Right kidney (tissue), 1 donor: Measurements from ENCODE around the gene EPHA4.
A peak's percentile ranks its signal among the peaks of the same experiment; 100 is the strongest.

Experiments
- DNase-seq: peaks from one replicate; pipeline ENCODE4 v3.0.0-alpha.2; 2016

EPHA4 gene

DNA sequence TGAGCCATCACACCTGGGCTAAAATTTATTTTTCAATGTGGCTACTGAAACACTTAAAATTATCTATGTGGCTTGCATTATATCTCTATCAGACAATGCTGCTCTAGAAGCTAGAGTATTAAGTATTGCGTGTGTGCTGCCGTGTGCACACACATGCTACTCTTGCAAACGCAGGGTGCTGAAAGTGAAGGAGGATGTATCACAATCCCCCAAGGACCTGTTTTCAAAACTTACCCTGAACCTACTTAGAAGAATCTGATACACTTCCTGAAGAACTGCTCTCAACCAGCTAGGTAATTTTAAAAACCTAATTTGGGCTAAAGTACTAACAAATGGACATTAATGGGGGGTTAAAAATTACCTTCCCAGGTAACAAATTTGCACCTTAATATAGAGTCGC, 66.5 kb downstream of the EPHA4 start:
- DNase-seq: no peak

DNA sequence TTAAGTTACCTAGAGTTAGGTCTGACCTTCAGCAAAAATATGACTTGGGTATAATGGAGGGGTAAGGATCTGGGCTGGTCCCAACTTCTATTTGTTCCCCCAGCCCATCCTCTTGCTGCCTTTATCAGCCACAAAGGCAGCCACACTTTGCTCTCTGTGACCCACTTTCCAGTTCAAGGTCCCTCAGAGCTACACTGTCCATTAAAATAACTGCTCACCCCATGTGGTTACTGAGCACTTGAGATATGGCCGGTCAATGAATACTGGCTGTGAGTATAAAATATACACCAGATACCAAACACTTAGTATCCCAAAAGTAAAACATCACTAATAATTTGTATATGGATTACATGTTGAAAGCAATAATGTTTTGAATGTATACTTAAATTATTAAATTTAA, 67.2 kb downstream of the EPHA4 start:
- DNase-seq: no peak

DNA sequence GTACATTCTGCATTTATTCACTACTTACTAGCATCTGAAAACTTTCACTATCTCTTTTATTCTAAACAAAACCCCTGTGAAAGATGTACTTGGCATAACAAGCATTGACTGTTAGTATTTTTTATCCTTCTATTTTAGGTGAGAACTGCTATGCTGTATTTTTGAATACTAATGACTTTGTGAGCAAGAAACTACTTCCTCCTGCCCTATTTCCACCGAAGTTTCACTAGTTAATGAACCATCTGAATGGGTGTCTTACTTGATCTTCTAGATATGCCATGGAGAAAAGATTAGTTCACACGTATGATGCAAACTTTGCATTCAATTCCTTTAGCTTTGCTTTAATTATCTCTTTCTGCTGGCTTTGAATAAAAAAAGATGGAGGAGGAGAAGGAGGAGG, 68.1 kb downstream of the EPHA4 start:
- no peak for DNase-seq

DNA sequence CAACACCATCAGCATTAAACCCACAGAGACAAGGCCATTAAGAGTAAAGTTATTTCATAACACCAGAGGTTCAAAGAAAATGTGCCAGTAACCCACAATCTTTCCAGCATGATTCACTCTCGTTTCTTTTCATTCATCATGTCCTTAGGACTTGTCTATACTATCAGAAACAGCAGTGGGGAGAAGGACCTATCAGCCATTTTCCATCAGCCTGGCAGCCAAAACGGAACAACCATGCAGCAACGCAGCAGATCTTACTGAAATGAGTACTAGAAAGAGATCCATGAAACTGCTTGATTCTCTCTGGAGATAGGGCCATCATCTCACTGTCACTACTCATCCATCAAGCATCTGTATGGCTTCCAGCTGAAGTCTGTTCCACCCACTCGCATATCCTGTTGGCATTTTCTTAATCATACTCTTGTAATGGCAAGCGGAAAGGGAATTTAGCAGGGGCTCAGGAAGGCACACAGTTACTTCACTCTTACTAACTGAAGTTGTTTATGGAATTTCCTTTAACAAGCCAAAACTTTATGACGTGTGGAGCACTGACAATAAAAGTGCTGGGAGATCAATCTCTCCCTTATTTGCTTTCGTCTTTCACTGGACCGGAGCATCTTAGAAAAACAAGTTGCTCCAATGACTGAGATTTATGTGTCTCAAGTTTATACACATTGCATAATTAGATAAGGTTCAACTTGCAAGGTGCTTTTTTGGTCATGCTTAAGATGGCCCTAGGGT, 69.7 kb downstream of the EPHA4 start:
- DNase-seq: peak; percentile 23

DNA sequence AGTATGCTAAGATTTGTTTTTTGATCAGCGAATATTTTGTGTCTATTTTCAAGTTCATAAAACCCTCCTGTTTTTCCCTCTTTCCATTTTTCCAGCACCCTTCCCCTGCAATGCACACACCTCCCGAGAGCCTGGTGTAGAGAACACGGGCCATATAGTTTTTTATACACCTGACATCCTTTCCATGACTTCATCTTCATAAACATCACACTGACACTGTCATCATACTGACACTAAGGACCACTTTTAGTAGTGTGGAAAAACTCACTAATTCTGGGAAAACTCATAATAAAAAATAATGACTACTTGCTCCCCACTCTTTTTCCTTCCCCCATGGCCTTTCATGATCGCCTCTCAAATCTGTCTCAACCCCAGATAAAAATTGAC, 70.2 kb downstream of the EPHA4 start:
- no peak for DNase-seq

DNA sequence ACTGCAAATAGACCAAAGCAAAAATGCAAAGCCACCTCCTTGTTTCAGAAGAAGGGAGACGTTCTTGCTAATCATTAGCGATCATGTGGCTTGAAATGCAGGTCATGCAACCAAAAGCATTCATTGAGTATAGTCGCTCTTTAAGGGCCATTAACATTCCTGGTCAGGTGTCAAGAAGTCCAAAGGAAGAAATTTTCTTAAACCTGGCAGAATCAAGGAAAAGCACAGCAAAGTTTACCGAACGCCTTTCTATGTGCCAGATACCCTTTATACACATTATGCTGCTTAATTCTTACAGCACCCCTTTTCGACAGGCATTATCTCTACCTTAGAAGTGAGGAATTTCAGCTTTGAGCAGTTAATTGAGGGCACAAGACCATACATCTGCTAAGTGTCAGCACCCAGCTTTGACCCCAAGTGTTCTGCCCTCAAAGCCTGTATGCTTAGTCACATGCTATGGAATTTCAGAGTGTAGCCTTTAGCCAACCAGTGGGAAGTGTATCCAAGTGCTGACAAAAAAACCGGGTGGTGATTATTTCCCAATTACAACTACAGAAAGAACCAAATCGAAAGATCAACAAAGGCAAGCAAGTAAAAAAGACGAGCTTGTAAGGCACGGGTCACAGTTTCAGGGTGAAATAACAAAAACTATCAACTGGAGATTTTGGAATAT, 70.8 kb downstream of the EPHA4 start:
- DNase-seq: no peak

DNA sequence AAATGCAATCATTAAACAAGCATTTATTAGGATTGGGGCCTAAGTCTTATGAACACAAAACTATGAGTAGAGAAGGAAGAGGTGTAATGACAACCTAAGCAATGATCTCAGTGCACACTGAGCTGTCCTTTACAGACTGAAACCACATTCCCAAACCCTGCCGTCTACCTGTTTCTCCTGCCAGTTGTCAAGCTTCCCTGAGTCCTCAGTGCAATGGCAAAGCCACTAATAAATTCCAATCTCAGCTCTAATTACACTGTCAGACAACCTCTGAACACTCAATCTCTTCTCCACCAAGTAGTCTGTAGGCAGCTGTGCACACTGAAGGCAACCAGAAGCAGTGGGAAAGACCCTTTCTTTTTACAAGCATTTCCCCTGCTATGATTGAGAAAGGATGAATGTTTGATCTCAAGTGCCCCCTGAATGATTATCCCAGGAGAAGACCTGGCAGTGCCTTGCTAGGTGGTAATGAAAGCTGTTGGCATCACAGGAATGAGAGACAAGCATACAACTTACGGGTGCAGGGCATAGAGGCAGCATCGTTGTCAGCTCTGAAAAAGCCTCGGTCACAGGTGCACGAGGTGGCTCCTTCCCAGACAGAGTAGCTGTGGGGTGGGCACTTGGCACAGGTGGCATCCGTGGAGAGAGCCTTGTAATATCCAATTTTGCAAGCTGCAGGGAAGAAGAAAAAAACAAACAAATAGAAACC, 71.4 kb downstream of the EPHA4 start:
- peak; percentile 28 for DNase-seq

DNA sequence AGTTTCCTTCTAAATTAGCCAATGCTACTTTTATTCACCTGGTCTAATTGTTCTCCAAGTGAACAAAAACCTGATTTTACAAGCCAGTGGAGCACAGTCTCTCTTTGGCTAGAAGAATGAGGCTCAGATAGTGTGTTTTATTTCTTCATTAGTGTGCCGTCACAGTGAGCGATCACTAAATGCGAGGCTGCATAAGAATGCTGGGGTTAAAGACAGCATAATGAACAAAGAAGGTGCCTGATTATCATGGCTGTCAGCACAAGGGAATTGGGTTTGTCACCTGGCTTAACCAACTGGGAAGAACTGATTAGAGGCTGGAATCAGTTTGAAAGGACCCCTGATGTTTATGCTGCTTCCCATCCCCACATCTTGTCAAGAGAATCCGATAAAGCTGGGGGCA, 76.4 kb downstream of the EPHA4 start:
- DNase-seq: no peak

DNA sequence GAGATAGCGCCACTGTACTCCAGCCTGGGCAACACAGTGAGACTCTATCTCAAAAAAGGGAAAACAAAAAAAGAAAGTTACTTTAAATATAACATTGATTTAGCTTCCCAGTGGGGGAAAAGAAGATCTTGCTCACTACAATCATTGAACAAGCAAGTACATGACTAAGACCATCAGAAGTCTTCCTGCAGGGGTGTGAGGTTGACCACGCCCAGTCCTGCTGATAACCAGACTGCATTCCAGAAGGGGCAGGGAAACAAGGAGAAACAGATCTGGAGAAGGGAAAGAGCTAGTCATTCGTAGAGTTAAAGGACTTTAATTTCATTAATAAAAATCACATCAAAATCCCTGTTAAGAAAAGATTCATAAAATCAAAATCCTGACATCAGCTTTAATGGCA, 77.5 kb downstream of the EPHA4 start:
- DNase-seq: no peak

DNA sequence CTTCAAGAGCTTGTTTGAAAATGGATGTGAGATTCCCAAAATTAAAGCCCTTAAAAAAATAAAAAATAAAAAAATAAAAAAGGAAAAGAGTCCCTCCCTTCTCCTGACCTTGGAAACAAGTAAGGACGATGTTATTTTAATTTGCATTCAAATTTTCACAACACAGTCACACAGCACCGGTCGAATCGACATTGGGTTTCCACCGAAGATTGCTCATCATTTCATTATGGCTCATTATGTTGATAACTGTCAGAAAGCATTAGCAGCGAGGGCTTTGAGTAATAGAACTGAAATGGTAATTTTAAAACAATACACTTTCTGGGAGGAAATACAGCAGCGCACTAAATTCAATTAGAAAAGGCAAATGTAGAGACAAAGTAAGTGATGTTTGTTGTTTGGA, 78.7 kb downstream of the EPHA4 start:
- DNase-seq: no peak

DNA sequence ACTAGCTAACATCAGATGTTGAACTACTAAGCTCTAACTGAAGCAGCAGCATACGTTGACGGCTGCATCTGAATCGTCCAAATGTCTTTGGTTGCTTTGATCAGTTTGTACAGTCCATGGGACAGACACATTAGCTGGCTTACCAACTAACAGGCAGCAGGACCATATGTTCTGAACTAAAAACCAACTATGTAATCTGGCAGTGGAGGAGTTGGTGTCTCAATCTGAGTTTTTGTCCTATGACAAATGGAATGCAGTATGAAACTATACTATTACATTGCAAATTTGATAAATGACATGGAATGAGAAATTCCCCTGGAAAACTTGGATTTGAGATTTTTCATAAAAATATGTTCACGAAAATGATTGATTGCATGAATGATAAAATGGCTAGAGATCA, 79.5 kb downstream of the EPHA4 start:
- DNase-seq: no peak

DNA sequence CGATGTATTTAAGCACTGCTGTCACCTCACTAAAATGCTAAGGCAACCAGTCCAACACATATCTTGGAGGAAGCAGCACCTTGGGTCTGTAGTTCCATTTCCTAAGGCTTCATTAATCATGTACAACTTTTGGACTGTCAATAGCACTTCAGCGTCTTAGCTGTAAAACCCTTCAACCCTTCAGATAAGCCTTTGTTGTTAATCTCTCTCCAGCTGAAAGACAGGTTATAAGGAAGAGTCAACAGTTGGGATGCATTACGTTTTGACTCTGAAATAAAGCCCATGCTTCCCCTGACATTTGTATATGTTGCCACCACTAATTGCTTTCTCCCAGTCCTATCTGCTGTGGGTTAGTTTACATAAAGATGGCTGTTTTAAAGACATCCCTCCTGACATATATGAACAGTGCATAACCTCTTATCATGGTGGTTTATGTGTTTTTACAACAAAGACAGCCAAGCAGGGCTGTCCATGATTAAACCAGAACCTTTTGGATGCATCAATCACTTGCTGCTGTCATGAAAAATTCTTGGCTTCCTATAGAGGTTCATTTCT, 81.5 kb downstream of the EPHA4 start:
- no peak for DNase-seq

DNA sequence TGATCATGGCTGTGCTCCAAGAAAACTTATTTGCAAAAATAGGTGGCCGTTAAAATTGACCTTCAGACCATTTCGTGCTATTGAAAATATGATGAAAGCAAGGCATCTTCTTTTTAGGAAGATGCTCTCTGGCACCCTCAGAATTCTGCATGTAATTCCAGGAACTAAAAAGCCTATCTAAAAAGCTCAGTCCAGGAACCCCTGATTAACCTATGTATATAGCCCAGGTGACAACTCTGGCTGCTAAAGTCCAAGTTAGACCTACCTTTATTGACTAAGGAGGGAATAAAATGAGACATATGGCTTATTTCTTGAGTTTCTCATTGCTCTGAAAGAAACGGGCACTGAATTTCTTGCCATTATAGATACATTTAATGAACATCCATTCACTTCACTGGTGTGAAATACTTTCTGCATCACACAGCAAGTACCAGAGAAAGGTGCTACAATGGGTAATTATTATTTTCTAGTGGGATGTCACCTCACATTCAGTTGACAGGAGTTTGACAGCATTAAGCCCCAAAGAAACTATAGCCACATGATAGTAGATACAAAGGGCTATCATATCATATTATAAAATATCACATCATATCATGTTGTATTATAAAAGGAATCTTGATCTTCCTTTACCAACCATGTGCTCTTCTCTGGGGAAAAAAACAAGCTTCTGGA, 83.8 kb downstream of the EPHA4 start:
- no peak for DNase-seq

DNA sequence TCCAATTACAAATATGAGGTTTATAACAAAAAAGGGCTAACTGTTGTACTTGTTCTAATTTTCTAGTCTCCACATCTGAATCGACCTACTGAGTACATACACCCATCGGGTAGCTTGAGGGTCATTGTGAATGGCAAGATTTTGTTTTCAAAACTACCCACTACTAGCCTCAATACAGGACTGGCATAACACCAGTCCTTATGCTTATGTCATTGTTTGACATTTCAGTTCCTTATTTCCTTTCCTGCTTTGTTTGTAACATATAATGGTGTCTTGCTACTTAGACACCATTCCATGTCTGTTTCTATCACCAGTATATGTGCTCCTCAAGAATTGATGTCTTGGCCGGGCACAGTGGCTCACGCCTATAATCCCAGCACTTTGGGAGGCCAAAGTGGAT, 86.0 kb downstream of the EPHA4 start:
- no peak for DNase-seq

DNA sequence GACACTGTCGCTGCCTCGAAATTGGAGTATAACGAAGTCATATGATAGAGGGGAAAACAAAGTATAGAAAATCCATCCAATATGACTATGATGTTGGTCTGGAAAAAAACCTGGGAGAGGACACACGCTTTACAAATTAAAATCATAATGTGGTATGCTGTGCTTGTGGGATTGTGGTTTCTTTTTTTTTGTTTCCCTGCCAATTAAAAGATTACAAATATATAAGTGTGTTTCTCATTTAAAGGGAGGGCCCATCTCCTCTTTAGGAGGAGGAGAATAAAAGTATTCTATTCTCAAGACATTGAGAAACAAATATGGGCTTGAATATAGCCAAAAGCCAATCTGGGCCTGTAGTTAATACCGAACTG, 86.6 kb downstream of the EPHA4 start:
- DNase-seq: no peak

DNA sequence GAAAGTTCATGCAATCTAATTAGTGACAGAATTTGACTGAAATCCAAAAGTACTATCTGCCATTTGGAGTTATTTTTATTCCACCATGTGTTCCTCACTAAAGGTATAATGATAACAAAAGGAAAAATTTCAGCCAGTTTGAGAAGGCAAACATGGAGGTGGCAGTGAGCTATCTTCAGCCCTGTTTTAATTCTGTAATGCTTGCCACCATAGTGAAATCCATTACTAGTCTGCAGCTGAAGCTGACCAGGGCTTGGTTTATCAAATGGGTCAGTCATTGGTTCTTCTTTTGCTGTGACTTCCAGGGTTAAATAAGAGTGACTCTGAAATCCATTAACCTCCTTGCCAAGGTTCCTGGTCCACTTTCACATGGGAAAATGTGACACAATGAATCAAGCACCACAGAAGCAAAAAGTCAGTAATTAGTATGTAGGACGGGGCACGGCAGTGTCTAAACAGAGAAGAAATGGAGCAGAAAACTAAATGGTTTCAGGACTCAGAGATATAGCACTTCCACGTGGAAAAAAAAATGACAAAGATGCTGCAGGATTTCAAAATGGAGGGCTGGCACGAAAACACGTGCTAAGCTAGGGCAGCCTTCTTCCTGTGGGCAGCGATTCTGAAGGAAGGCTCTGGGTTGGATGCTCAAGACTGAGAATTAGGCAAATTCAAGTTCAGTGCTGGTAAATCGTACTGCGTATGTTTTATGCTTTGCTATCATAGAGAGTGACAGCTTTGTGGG, 87.2 kb downstream of the EPHA4 start:
- DNase-seq: no peak

DNA sequence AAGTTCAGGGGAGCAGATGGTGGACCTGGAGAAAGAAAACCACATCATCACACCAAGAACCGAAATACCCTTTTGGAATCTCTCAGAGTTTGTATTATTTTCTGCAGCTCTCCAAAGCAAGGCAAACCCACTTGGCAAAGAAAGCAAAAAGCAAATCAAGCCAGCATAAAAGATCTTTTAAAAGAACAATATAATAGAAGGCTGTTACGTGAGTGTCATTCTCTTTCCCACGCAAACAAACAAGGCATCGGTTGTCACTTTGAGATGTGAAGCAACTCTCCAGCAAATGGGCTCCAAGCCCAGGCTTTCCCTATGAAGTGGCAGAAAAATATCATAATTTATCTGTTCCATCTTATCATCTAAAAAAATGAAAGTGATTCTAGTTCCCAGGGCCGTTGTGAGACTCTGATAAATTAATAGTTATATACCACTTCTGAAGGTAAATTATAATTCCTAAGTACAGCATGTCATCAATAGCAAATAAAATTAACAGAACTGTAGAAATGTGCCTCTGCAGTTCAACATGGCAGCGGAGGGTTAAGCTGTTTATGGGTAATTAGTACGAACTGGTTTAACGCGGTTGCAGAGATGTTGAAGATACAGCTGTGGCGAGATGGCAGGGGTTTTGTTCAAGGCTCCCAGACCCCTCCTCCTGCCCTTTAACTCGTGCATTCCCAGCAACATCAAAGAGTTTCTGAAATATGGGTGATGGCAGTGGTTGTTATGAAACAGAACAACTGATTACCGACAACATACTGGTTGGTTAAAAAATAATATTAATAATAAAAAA, 89.2 kb downstream of the EPHA4 start:
- no peak for DNase-seq

DNA sequence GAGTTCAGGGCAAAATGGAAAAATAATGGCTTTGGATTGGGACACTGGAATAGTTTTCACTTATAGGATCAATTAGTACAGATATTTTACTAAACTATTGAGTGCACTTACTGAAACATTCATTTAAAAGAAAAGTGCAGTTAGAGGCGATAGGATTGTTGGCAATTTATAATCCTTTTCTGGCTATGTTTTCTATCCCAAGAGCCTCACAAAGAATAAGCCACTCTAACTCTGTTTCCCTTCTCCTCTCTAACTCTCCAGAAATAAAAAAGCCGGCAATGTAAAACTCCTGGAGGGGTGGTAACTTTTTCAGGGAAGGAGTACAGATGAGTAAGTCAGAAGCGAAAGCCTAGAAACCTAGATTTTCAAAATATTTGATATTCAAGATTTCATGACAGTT, 91.3 kb downstream of the EPHA4 start:
- DNase-seq: no peak

DNA sequence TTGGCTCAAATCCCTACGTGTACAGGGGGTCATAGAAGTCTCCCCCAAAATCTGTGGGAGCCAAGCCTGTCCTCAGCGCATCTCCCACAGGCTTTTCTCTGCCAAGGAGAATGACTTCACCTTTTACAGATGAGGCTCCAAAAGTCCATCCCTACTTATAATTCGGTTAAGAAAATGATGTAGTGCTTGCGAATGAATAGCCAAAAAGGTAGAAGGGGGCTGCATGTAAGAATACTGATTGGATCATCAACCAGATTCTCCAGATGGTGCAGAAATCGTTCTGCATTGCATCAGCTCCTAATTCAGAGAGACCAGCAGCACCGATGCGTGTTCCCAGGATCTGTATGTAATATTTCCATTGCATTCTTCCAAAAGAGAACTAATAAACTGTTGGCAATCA, 91.9 kb downstream of the EPHA4 start:
- DNase-seq: no peak

DNA sequence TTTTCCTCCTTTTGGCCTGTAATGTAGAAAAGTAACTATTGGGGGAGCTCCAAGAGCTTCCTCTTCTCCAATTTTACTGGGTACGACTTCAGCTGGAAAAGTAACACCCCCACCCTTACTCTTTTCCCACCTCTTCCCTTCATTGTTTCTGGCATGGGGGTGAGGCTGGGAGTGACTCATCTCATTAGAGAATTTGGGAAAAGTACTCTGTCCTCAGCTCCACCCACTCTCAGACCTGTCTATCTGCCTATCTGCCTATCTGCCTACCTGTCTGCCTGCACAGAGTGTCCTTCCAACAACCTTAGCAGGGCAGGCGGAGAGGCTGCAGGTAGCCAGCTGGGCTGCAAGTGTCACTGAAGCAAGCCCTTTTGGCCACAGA, 93.6 kb downstream of the EPHA4 start:
- DNase-seq: no peak

DNA sequence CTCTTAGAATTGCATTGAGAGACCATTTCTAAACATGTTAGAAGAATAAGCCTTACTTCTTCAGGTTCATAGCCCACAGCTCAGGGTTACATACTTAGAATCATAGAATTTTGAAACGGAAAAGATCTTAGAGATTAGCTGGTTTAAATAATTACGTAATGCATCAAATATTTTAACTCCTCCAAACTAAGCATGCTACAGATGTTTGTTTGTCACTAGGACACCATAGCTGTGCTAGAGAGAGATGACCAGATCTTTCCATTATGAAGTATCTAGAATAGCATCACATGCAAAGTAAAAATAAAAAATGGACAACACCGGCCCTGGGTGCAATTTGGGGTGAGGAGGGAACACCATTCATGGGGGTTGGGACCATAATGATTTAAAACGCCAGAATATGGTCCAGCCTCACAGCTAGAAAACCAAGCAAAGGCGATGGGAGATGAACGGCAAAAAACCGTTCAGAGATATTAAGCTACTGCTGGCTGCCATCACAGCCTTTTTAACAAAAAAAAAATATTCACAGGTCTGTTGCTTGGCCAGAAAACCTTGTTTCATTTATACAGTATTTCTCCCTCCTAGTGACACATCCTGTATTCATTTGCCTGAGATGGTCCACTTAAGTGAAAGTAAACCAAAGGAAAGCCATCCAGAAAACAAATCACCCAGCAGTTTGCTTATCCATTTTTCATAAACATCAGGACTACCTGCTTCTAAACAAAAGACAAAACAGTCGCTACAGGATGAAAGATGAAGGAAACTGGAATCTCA, 94.2 kb downstream of the EPHA4 start:
- DNase-seq: no peak
